Osteoblast (primary cell): ENCODE results near the gene SLC6A6. TPM values are rescaled to one million over a fixed set of nuclear protein-coding genes. Genes with fewer than 3 reads are reported as not detected.

Experiments used
- DNase-seq: peaks from one replicate; pipeline ENCODE4 v3.0.0; 2011; ENCODE audit warnings: low spot score, mixed read lengths; ENCODE audit not compliant: insufficient read length; ENCODE audit errors: missing footprints
- H2AFZ ChIP-seq: 2 replicates; pipeline ENCODE4 v1.6.0; 2011; ENCODE audit warnings: mild to moderate bottlenecking, low read length
- H3K27ac ChIP-seq: 2 replicates; pipeline ENCODE4 v1.5.1; 2011; ENCODE audit warnings: mild to moderate bottlenecking, low read depth, low read length, moderate library complexity
- H3K27me3 ChIP-seq: 2 replicates; pipeline ENCODE4 v1.6.0; 2012; ENCODE audit warnings: mild to moderate bottlenecking, control low read depth, inconsistent platforms, low read length, moderate library complexity; ENCODE audit not compliant: insufficient read depth
- H3K36me3 ChIP-seq: 2 replicates; pipeline ENCODE4 v1.5.1; 2011; ENCODE audit warnings: mild to moderate bottlenecking, low read length, control low read depth, moderate library complexity; ENCODE audit not compliant: insufficient read depth
- H3K4me1 ChIP-seq: 2 replicates; pipeline ENCODE4 v1.5.1; 2011; ENCODE audit warnings: mild to moderate bottlenecking, low read length, control low read depth, moderate library complexity; ENCODE audit not compliant: insufficient read depth
- H3K4me2 ChIP-seq: 2 replicates; pipeline ENCODE4 v1.6.0; 2011; ENCODE audit warnings: mild to moderate bottlenecking, low read length; ENCODE audit not compliant: insufficient read depth
- H3K4me3 ChIP-seq: fragments of 200-600 bp; sonication (generic); 3 replicates; pipeline ENCODE4 v1.5.1; 2012; ENCODE audit warnings: mild to moderate bottlenecking, low read length, inconsistent platforms; ENCODE audit not compliant: insufficient read depth
- H3K79me2 ChIP-seq: 2 replicates; pipeline ENCODE4 v1.6.0; 2012; ENCODE audit warnings: mild to moderate bottlenecking, low read length, control low read depth, inconsistent platforms; ENCODE audit not compliant: insufficient read depth
- H3K9me3 ChIP-seq: 2 replicates; pipeline ENCODE4 v1.5.1; 2011; ENCODE audit warnings: low read depth, low read length, control low read depth
- H4K20me1 ChIP-seq: 2 replicates; pipeline ENCODE4 v1.6.0; 2012; ENCODE audit warnings: mild to moderate bottlenecking, low read length, control low read depth; ENCODE audit not compliant: insufficient read depth
- total RNA-seq: library from RNA; depleted of rRNA; stranded (reverse); fragments of >200 nt; gene quantifications from 2 replicates; pipeline ENCODE4 v1.2.3, GENCODE V29; 2012
- TF ChIP-seq, protein P1 (sequence below): IDR thresholded peaks from 2 replicates; pipeline ENCODE4 v1.5.1; 2011; ENCODE audit warnings: mild to moderate bottlenecking, low read depth, low read length, moderate library complexity; ENCODE audit errors: extremely low read depth

The SLC6A6 gene
- total RNA-seq, 1 donor: 86.5 TPM

DNA sequence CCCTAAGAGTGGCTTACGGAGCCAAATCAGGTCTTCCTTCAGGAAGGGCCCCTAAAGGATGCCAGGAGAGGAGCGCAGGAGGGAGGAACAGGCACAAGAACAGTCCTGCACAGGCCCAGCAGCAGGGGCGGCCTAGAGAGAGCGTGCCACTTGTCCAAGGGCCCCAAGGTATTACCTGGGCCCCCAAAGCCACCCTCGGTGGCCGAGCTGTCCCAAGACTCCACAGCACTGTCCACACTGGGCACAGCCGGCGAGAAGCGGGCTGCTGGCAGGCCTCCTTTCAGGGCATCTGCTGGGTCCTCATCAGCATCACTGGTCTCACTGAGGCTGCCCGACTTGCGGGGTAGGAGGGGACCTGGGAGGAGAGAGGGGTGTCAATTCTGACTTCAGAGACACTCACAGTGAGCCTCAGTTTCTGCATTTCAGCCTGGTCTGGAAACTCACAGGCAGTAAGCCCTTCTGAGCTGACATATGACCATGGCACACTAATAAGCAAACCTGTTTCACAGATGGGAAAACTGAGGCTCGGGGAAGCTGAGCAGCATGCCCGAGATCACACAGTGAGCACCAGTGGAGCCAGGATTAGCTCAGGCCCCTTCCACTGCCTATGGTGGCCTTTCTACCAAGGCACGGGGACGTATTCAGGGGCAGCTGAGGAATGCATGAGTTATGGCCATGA lies 104.4 kb downstream of the SLC6A6 start:
- Histone ChIP-seq H4K20me1 (no peaks in the 10 kb centered on the region), H3K4me1 (no peaks in the 10 kb centered on the region), H3K4me2 (no peak overlapping the region), H3K9me3 (no peaks in the 10 kb centered on the region), H3K36me3 (no peaks in the 10 kb centered on the region), H3K4me3 (no peak overlapping the region), H3K27ac (no peak overlapping the region), H3K27me3 (no peaks in the 10 kb centered on the region), H3K79me2 (no peaks in the 10 kb centered on the region), H2AFZ (no peak overlapping the region)
- peak; percentile 80 for DNase-seq
- TF ChIP-seq, protein P1, sequence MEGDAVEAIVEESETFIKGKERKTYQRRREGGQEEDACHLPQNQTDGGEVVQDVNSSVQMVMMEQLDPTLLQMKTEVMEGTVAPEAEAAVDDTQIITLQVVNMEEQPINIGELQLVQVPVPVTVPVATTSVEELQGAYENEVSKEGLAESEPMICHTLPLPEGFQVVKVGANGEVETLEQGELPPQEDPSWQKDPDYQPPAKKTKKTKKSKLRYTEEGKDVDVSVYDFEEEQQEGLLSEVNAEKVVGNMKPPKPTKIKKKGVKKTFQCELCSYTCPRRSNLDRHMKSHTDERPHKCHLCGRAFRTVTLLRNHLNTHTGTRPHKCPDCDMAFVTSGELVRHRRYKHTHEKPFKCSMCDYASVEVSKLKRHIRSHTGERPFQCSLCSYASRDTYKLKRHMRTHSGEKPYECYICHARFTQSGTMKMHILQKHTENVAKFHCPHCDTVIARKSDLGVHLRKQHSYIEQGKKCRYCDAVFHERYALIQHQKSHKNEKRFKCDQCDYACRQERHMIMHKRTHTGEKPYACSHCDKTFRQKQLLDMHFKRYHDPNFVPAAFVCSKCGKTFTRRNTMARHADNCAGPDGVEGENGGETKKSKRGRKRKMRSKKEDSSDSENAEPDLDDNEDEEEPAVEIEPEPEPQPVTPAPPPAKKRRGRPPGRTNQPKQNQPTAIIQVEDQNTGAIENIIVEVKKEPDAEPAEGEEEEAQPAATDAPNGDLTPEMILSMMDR: no peak

DNA sequence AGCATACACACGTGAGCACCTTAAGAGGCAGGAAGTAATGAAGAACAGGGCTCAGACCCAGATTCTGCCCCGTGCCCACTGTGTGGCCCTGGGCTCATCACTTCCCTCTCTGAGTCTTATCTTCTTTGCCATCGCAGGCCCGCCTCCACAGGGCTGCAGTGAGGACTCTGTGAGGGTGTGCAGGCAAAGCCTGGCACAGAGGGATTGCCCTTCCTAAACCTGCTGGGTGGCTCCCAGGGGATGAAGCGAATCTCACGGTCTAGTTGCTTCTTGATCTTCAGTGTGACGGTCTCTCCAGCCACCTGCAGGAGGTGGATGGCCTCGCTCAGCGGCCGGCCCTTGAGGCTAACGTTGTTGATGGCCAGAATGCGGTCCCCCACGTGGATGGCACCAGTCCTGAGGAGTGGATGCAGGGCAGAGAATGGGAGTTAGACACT lies 104.9 kb downstream of the SLC6A6 start:
- H3K36me3 ChIP-seq: no peaks in the 10 kb centered on the region
- H2AFZ ChIP-seq: no peak overlapping the region
- TF ChIP-seq, protein P1: no peak
- H3K27me3 ChIP-seq: no peaks in the 10 kb centered on the region
- no peaks in the 10 kb centered on the region for H3K9me3 ChIP-seq
- H3K27ac ChIP-seq: no peak overlapping the region
- DNase-seq: peak; percentile 67
- H3K4me2 ChIP-seq: no peak overlapping the region
- H3K79me2 ChIP-seq: no peaks in the 10 kb centered on the region
- no peak overlapping the region for H3K4me3 ChIP-seq
- no peaks in the 10 kb centered on the region for H3K4me1 ChIP-seq
- no peaks in the 10 kb centered on the region for H4K20me1 ChIP-seq

DNA sequence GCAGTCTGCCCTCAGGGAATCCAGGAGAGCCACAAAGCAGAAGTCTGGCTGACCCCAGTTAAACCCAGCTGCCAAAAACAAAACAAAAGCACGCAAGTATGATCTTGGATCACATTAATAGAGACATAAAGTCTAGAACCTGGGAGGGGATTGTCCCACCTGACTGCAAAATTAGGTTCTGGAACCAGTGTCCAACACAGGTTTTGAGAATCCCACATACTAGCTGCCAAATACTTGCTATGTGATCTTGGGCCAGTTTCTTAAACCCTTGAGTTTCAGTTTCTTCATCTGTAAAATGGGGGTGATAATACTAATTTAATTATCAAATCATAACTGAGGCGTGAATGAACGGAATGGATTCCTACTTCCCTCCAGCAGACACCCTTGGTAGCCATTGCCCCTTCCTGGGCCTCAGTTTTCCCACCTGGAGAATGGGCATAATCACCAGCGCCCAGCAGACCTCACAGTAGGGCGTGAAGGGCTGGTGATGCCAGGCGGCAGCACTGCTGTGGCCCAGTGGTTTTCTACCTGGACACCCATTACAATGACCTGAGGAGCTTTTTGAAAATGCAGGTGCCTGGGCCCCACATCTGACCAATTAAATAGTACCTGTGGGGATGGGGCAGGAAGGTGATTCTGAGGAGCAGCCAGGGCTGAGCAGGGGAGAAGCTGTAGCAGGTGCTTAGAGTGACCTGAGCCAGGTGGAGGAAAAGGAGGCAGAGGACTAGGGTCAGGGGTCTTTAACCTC lies 105.5 kb downstream of the SLC6A6 start:
- TF ChIP-seq, protein P1: no peak
- no peak overlapping the region for H3K4me3 ChIP-seq
- H3K4me1 ChIP-seq: no peaks in the 10 kb centered on the region
- H3K9me3 ChIP-seq: no peaks in the 10 kb centered on the region
- H3K27ac ChIP-seq: no peak overlapping the region
- peak; percentile 68 for DNase-seq
- H3K27me3 ChIP-seq: no peaks in the 10 kb centered on the region
- H4K20me1 ChIP-seq: no peaks in the 10 kb centered on the region
- H3K36me3 ChIP-seq: no peaks in the 10 kb centered on the region
- no peak overlapping the region for H3K4me2 ChIP-seq
- H2AFZ ChIP-seq: no peak overlapping the region
- no peaks in the 10 kb centered on the region for H3K79me2 ChIP-seq

DNA sequence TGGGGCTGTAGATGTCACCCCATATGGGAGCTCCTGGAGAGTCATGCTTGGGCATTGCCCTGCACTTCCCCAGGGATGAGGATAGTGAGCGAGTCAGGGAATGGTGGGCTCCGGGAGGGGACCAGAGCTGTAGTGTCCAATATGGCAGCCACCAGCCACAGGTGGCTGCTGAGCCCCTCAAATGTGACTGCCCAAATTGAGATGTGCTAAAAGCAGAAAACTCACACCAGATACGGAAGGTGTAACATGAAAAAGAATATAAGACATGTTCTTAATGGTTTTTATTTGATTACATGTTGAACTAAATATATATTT lies 106.1 kb downstream of the SLC6A6 start:
- no peak for DNase-seq
- Histone ChIP-seq H3K4me1 (no peaks in the 10 kb centered on the region), H4K20me1 (no peaks in the 10 kb centered on the region), H3K9me3 (no peaks in the 10 kb centered on the region), H3K27me3 (no peaks in the 10 kb centered on the region), H3K79me2 (no peaks in the 10 kb centered on the region), H2AFZ (no peak overlapping the region), H3K36me3 (no peaks in the 10 kb centered on the region), H3K4me3 (no peak overlapping the region), H3K4me2 (no peak overlapping the region), H3K27ac (no peak overlapping the region)
- TF ChIP-seq, protein P1: no peak
